Measurements from ENCODE around the gene NAA30.

NAA30 gene

GRCh38 chr14:57408037-57408436, 17.7 kb downstream of the NAA30 start:
- TF ChIP-seq CTCF (IDR thresholded peaks at IDR 0.05; ENCODE audit: extremely low read depth, insufficient read depth, missing control alignments), result no peak
- in situ Hi-C loops (cut with MboI; ENCODE audit: low pct_unique_long_range_greater_than_20kb, low sequenced_read_pairs, unreplicated experiment), result no loop called here
- no peak for DNase-seq (ENCODE audit: low spot score)

- no peak for DNase-seq (ENCODE audit: low spot score)
- in situ Hi-C loops (cut with MboI; ENCODE audit: low pct_unique_long_range_greater_than_20kb, low sequenced_read_pairs, unreplicated experiment), result no loop called here
- no peak for TF ChIP-seq CTCF (IDR thresholded peaks at IDR 0.05; ENCODE audit: extremely low read depth, insufficient read depth, missing control alignments)
Measured at GRCh38 chr14:57408634-57409033, 18.2 kb downstream of the NAA30 start.

GRCh38 chr14:57412341-57412740, 22.0 kb downstream of the NAA30 start:
- TF ChIP-seq CTCF (IDR thresholded peaks at IDR 0.05; ENCODE audit: extremely low read depth, insufficient read depth, missing control alignments), result no peak
- DNase-seq (ENCODE audit: low spot score), result no peak
- in situ Hi-C loops (cut with MboI; ENCODE audit: low pct_unique_long_range_greater_than_20kb, low sequenced_read_pairs, unreplicated experiment), result no loop called here

- DNase-seq (ENCODE audit: low spot score), result no peak
- TF ChIP-seq CTCF (IDR thresholded peaks at IDR 0.05; ENCODE audit: extremely low read depth, insufficient read depth, missing control alignments), result no peak
- in situ Hi-C loops (cut with MboI; ENCODE audit: low pct_unique_long_range_greater_than_20kb, low sequenced_read_pairs, unreplicated experiment), result no loop called here
Measured at GRCh38 chr14:57413849-57414248, 23.5 kb downstream of the NAA30 start.

GRCh38 chr14:57417228-57417627, 26.8 kb downstream of the NAA30 start:
- no peak for DNase-seq (ENCODE audit: low spot score)
- no peak for TF ChIP-seq CTCF (IDR thresholded peaks at IDR 0.05; ENCODE audit: extremely low read depth, insufficient read depth, missing control alignments)
- in situ Hi-C loops (cut with MboI; ENCODE audit: low pct_unique_long_range_greater_than_20kb, low sequenced_read_pairs, unreplicated experiment), result no loop called here

GRCh38 chr14:57418999-57419398, 28.6 kb downstream of the NAA30 start:
- in situ Hi-C loops (cut with MboI; ENCODE audit: low pct_unique_long_range_greater_than_20kb, low sequenced_read_pairs, unreplicated experiment), result no loop called here
- TF ChIP-seq CTCF (IDR thresholded peaks at IDR 0.05; ENCODE audit: extremely low read depth, insufficient read depth, missing control alignments), result no peak
- no peak for DNase-seq (ENCODE audit: low spot score)

- TF ChIP-seq CTCF (IDR thresholded peaks at IDR 0.05; ENCODE audit: extremely low read depth, insufficient read depth, missing control alignments), result no peak
- in situ Hi-C loops (cut with MboI; ENCODE audit: low pct_unique_long_range_greater_than_20kb, low sequenced_read_pairs, unreplicated experiment), result no loop called here
- no peak for DNase-seq (ENCODE audit: low spot score)
Measured at GRCh38 chr14:57420033-57420432, 29.6 kb downstream of the NAA30 start.

Measured in GM13977 (cell line).